ENCODE results near the gene ST8SIA6.
"Not testable (repeated sequence)": the region's sequence is repeated elsewhere in the genome, so short reads cannot be mapped to it uniquely, and the experiment has no call there.

ST8SIA6 gene

GRCh38 chr10:17344206-17344605 lies 110.2 kb downstream of the ST8SIA6 start:
- no peak for DNase-seq (ENCODE audit: low read depth)

GRCh38 chr10:17343118-17343517 lies 111.3 kb downstream of the ST8SIA6 start:
- no peak for DNase-seq (ENCODE audit: low read depth)

GRCh38 chr10:17340144-17340829 lies 114.1 kb downstream of the ST8SIA6 start:
- DNase-seq (ENCODE audit: low read depth) = no peak

GRCh38 chr10:17335065-17335464 lies 119.3 kb downstream of the ST8SIA6 start:
- DNase-seq (ENCODE audit: low read depth) = no peak

DNA sequence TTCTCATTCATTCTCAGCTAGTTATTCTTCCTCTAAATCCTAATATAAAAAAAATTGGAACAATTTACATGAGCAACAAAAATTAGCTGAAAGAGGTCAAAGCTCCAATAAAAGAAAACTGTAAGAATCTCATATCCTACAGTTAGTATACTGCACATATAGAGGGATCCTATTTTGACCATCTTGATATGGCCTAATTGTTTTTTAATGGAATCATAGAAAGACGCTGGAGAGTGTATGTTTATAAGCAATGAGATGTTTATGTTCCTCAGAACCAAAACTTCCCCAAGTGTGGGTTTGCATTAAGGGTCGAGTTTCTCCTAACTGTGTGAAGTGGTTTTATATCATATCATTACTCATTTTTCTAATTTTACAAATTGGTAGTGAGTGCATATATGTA lies 123.9 kb downstream of the ST8SIA6 start:
- DNase-seq (ENCODE audit: low read depth) = no peak

- DNase-seq (ENCODE audit: low read depth) = no peak
Observed at GRCh38 chr10:17326377-17326776, 128.0 kb downstream of the ST8SIA6 start.

DNA sequence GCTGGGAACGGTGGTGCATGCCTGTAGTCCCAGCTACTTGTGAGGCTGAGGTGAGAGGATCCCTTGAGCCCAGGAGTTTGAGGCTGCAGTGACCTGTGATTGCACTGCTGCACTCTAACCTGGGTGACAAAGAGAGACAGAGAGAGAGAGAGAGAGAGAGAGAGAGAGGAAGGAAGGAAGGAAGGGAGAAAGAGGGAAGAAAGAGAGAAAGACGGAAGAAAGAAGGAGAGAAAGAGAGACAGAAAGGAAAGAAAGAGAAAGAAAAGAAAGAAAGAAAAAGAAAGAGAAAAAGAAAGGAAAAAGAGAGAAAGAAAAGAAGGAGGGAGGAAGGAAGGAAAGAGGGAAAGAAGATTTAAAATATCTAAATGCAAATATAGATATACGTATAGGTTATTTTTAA lies 132.4 kb downstream of the ST8SIA6 start:
- DNase-seq (ENCODE audit: low read depth) = not testable (repeated sequence)

DNA sequence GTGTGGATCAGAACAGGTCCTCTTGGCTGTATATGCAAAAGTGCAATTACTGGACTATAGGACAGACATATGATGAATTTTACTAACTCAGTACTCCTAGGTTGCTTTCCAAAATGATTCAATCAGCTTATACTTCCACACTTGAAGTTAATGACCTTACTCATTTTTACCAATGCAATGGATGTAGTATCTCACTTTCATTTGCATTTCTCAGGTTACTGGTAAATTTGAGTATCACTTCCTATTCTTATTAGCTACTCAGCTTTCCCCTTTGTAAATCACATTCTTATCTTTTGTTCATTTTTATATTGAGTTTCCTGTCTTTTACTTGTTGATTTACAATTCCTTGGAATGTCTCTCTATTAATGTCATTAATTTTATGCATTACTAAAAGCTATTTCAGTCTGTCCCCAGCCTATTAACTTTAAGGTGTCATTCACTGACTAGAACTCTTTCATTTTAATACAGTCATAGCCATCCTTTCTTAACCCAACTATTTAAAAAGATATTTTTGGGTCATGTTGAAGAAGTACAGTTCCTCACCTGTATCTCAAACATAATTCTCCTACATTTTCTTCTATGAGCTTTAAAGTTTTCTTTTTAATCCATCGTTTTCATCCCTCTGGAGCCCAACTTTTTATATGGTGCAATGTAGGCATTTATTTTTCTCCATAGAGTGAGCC lies 137.8 kb downstream of the ST8SIA6 start:
- DNase-seq (ENCODE audit: low read depth) = no peak

- DNase-seq (ENCODE audit: low read depth) = no peak
Observed at GRCh38 chr10:17309435-17309834, 145.0 kb downstream of the ST8SIA6 start.

DNA sequence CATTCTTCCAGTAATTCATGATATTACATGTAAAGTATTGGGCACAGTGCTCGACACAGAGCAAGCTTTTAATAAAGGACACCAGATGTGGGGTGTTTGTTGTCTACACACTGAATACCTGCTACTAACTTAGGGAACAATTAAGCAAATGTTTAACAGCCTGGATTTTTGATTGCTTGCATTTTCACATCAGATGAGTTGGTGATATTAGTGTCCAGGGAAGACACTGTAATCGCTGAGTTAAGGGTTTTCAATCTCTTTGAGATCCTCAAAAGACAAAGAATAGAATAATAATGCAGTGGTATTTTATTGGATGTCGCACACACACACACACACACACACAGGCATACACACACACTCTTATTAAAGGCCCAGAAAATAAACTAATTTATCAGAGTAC lies 147.3 kb downstream of the ST8SIA6 start:
- DNase-seq (ENCODE audit: low read depth) = no peak

GRCh38 chr10:17292375-17292774 lies 162.0 kb downstream of the ST8SIA6 start:
- no peak for DNase-seq (ENCODE audit: low read depth)

DNA sequence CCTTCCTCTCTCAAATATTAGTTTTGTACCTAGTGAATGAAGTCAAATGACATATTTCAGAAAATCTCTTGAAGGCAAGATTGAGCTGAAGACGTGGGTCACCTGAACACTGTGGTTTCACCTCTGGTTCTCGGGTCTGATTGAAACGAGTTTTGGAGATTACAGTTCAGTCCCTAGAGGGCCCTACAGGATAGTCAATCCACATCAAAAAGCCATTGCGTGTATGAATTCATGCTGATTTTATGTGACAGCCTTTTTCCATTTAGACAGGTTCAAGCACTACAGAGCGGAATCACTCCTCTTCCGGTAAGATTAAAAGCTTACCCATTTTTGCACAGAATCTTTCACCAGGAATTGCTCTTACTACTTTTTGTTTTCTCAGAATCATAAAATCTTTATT lies 164.2 kb downstream of the ST8SIA6 start:
- DNase-seq (ENCODE audit: low read depth) = no peak

- no peak for DNase-seq (ENCODE audit: low read depth)
Observed at GRCh38 chr10:17289763-17290162, 164.6 kb downstream of the ST8SIA6 start.

- DNase-seq (ENCODE audit: low read depth) = no peak
Observed at GRCh38 chr10:17286562-17287550, 167.5 kb downstream of the ST8SIA6 start.

GRCh38 chr10:17282311-17282710 lies 172.1 kb downstream of the ST8SIA6 start:
- DNase-seq (ENCODE audit: low read depth) = no peak

DNA sequence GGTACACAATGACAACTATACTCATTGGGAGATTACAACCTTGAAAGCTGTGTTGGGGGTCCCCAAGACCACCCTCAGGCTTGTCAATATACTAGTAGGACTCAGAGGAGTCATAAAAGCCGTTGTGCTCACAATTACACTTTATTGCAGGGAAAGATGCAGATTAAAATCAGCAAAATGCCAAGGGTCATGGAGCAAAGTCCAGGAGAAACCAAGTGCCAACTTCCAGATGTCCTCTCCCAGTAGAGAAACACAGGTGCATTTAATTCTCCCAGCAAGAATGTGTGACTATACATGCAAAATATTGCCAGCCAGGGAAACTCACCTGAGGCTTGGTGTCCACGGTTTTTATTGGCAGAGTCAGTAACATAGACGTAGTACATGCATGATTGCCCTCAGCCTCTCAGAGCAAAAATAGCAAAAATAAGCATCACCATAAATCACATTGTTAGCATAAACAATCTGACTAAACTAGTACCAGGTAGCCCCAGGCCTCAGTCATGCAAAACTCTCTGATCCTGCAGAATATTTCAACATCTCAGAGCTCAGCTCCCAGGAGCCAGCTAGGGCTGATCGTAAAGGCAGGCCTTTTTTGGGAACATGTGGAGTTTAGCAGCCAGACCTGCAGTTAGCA lies 175.7 kb downstream of the ST8SIA6 start:
- DNase-seq (ENCODE audit: low read depth) = no peak

- DNase-seq (ENCODE audit: low read depth) = no peak
Observed at GRCh38 chr10:17276756-17277424, 177.5 kb downstream of the ST8SIA6 start.

GRCh38 chr10:17273403-17273802 lies 181.0 kb downstream of the ST8SIA6 start:
- no peak for DNase-seq (ENCODE audit: low read depth)

GRCh38 chr10:17272648-17273047 lies 181.7 kb downstream of the ST8SIA6 start:
- DNase-seq (ENCODE audit: low read depth) = no peak

Measured in HS-27A (cell line).